Lung (tissue), 16 donors: Measurements from ENCODE around the gene MTUS2. TPM values are rescaled to one million over a fixed set of nuclear protein-coding genes. Genes with fewer than 3 reads are reported as not detected.

Source experiments
- ATAC-seq: fragments of 200-7000 bp; cut with Tn5 transposase; one replicate; pipeline ENCODE4 v1.9.1; 2020; ENCODE audit warnings: moderate number of reproducible peaks; ENCODE audit not compliant: insufficient read depth, low FRiP score
- DNase-seq, 3 donors: peaks; one replicate each; pipeline ENCODE4 v3.0.0-alpha.2; 2013 to 2017
- H3K27ac ChIP-seq, 2 donors: one replicate each; pipeline ENCODE4 v1.5.1; 2013; ENCODE audit warnings: mild to moderate bottlenecking in 2 of 2, moderate library complexity in 2 of 2, control low read depth in 1 of 2, inconsistent platforms in 1 of 2, low read depth in 1 of 2, low read length in 1 of 2
- H3K27me3 ChIP-seq, 3 donors: one replicate each; pipeline ENCODE4 v1.5.1; 2013; ENCODE audit warnings: low read length in 2 of 3; ENCODE audit not compliant: control insufficient read depth in 3 of 3, insufficient read depth in 3 of 3
- H3K36me3 ChIP-seq, 4 donors: one replicate each; pipeline ENCODE4 v1.5.1; 2013; ENCODE audit warnings: low read length in 4 of 4, mild to moderate bottlenecking in 1 of 4, moderate library complexity in 1 of 4; ENCODE audit not compliant: control insufficient read depth in 4 of 4, insufficient read depth in 4 of 4
- H3K4me1 ChIP-seq, 5 donors: one replicate each; pipeline ENCODE4 v1.5.1; 2013; ENCODE audit warnings: low read length in 5 of 5, mild to moderate bottlenecking in 2 of 5, moderate library complexity in 1 of 5; ENCODE audit not compliant: control insufficient read depth in 5 of 5, insufficient read depth in 5 of 5
- H3K4me3 ChIP-seq: one replicate; pipeline ENCODE4 v1.5.1; 2013; ENCODE audit warnings: mild to moderate bottlenecking, control low read depth, moderate library complexity
- H3K9ac ChIP-seq, 2 donors: one replicate each; pipeline ENCODE4 v1.5.1; 2013; ENCODE audit warnings: low read length in 2 of 2, control low read depth in 1 of 2; ENCODE audit not compliant: insufficient read depth in 1 of 2
- H3K9me3 ChIP-seq, 4 donors: one replicate each; pipeline ENCODE4 v1.5.1; 2013; ENCODE audit warnings: low read length in 3 of 4, mild to moderate bottlenecking in 1 of 4, moderate library complexity in 1 of 4; ENCODE audit not compliant: control insufficient read depth in 4 of 4, insufficient read depth in 3 of 4
- CTCF ChIP-seq: IDR thresholded peaks from 2 replicates; pipeline ENCODE4 v1.5.1; 2012; ENCODE audit warnings: mild to moderate bottlenecking; ENCODE audit errors: control extremely low read depth, extremely low read depth
- WGBS, 2 donors: extraction: QIAGEN DNeasy Blood & Tissue Kit; methylation state at CpG; one replicate each; pipeline ENCODE4 v1.1.7; 2013; 5-methylcytosine and 5-hydroxymethylcytosine counted together
- long read RNA-seq, 5 donors: transcript quantifications; one replicate each; lab custom pipeline, GENCODE V29; 2026
- polyA plus RNA-seq, 2 donors: library from polyadenylated mRNA; stranded (reverse); fragments of 200-250 nt; gene quantifications; one replicate each; pipeline ENCODE4 v1.2.1, GENCODE V29; 2013
- total RNA-seq, 2 donors: library from RNA; depleted of rRNA in 1 of 2; stranded (reverse); fragments of >200 nt in 1 of 2; gene quantifications; one replicate each; pipeline ENCODE4 v1.2.1, GENCODE V29; 2014 to 2021
- donor health status: control.
- donor health status: control.
- donor health status: Bipolar disorder and iron deficiency.
- donor health status: healthy.
- donor health status: DM: yes; HTN: yes; CAD: no.

Gene MTUS2
- total RNA-seq (under 1 TPM; 0.09 to 0.54 TPM), polyA plus RNA-seq (under 1 TPM; 0.03 to 0.06 TPM)
- long read RNA-seq, donor 1 = 0 reads
- long read RNA-seq, donor 2 = 0 reads
- long read RNA-seq, donor 3 = 0 reads
- long read RNA-seq, donor 4 = 0 reads
- long read RNA-seq, donor 5 = 0 reads

GRCh38 chr13:28820099-28821051, at the start of gene MTUS2:
Gene MTUS2, plus strand, starts transcription at chr13:28820339.
- H3K27me3 ChIP-seq = peaks cover 4 to 44% (median 40%) of the 10 kb centered on the region in 3 donors
- DNase-seq = peak; percentile 8 to 22 (median 13)
- H3K4me3 ChIP-seq = peak within 1 kb of the TSS; percentile 24
- H3K27ac ChIP-seq = peak within 1 kb of the TSS in 1 of 2 donors; percentile 91
- peak; percentile 45 for ATAC-seq
- H3K9ac ChIP-seq = no peak within 1 kb of the TSS
- H3K9me3 ChIP-seq = peaks cover 0 to 10% (median 2%) of the 10 kb centered on the region in 4 donors
- H3K36me3 ChIP-seq = no peaks in the 10 kb centered on the region
- WGBS, 2 donors = 2 to 3% methylated on average over 53 to 89 of the region's 89 CpGs
- TF ChIP-seq CTCF = no peak
- peaks cover 0 to 10% (median 0%) of the 10 kb centered on the region in 5 donors for H3K4me1 ChIP-seq

GRCh38 chr13:28778308-28779215, 41.6 kb upstream of the MTUS2 start:
- 96% methylated on average over 48 of the region's 48 CpGs for WGBS, 2 donors
- H3K4me1 ChIP-seq = no peaks in the 10 kb centered on the region
- no peak overlapping the region for H3K4me3 ChIP-seq
- H3K9ac ChIP-seq = no peak overlapping the region
- no peak for TF ChIP-seq CTCF
- H3K9me3 ChIP-seq = peaks cover 0 to 5% (median 0%) of the 10 kb centered on the region in 4 donors
- H3K27ac ChIP-seq = no peak overlapping the region
- no peaks in the 10 kb centered on the region for H3K27me3 ChIP-seq
- no peaks in the 10 kb centered on the region for H3K36me3 ChIP-seq
- no peak for DNase-seq
- ATAC-seq = no peak

- Histone ChIP-seq H3K9ac (no peak overlapping the region), H3K36me3 (no peaks in the 10 kb centered on the region), H3K27me3 (peaks cover 0 to 7% (median 7%) of the 10 kb centered on the region in 3 donors), H3K27ac (no peak overlapping the region), H3K9me3 (no peaks in the 10 kb centered on the region), H3K4me3 (no peak overlapping the region), H3K4me1 (no peaks in the 10 kb centered on the region)
- DNase-seq = peak in 1 of 3 donors; percentile 3
- no peak for TF ChIP-seq CTCF
- no peak for ATAC-seq
- WGBS, 2 donors = 30 to 59% methylated on average over 2 of the region's 2 CpGs
Measured at GRCh38 chr13:28792992-28793391, 27.1 kb upstream of the MTUS2 start.
